Endometrial microvascular endothelial cells (primary cell): ENCODE results near the gene ZNF440. TPM values are rescaled to one million over a fixed set of nuclear protein-coding genes. Genes with fewer than 3 reads are reported as not detected.
"Not testable (repeated sequence)": the region's sequence is repeated elsewhere in the genome, so short reads cannot be mapped to it uniquely, and the experiment has no call there.

ENCODE experiments used
- in situ Hi-C: cut with HindIII; loops from 2 replicates; pipeline ENCODE4 v1.10.0; 2017; ENCODE audit warnings: low sequenced_read_pairs, low pct_unique_long_range_greater_than_20kb; ENCODE audit errors: inconsistent ontology term
- total RNA-seq: library from RNA; depleted of rRNA; stranded (reverse); fragments of >200 nt; gene quantifications from one replicate; pipeline ENCODE4 v1.2.3, GENCODE V29; 2015; ENCODE audit errors: inconsistent ontology term

ZNF440 gene
- 4.2 TPM for total RNA-seq

- in situ Hi-C loops = no loop called here
These were observed at the start of gene ZNF440 for GRCh38 chr19:11814029-11814699. Gene ZNF440, plus strand, starts transcription at chr19:11814273. Its CDS starts 175 bp downstream, at chr19:11814448.

GRCh38 chr19:11766597-11767591, 47.2 kb upstream of the ZNF440 start, which contains the start of gene ZNF441:
Gene ZNF441, plus strand, starts transcription at chr19:11767000. Its CDS starts 194 bp downstream, at chr19:11767194.
- in situ Hi-C loops = no loop called here

GRCh38 chr19:11767633-11768133, 46.4 kb upstream of the ZNF440 start:
- in situ Hi-C loops = no loop called here

- in situ Hi-C loops = no loop called here
These were observed 44.1 kb upstream of the ZNF440 start for GRCh38 chr19:11769995-11770394.

- in situ Hi-C loops = not testable (repeated sequence)
These were observed 42.6 kb upstream of the ZNF440 start for GRCh38 chr19:11771520-11771919.

GRCh38 chr19:11776669-11777068, 37.4 kb upstream of the ZNF440 start:
- in situ Hi-C loops = not testable (repeated sequence)

- in situ Hi-C loops = no loop called here
These were observed 33.5 kb upstream of the ZNF440 start for GRCh38 chr19:11780431-11781020.

- in situ Hi-C loops = no loop called here
These were observed 32.6 kb upstream of the ZNF440 start for GRCh38 chr19:11781295-11782057.

- in situ Hi-C loops = no loop called here
These were observed 30.3 kb upstream of the ZNF440 start for GRCh38 chr19:11783767-11784166.

- in situ Hi-C loops = no loop called here
These were observed 29.7 kb upstream of the ZNF440 start for GRCh38 chr19:11784356-11784755.

GRCh38 chr19:11787536-11787935, 26.5 kb upstream of the ZNF440 start:
- in situ Hi-C loops = no loop called here

GRCh38 chr19:11792942-11793341, 21.1 kb upstream of the ZNF440 start:
- in situ Hi-C loops = no loop called here

GRCh38 chr19:11797491-11797890, 16.6 kb upstream of the ZNF440 start:
- in situ Hi-C loops = no loop called here

- in situ Hi-C loops = no loop called here
These were observed 15.4 kb upstream of the ZNF440 start, which contains the start of gene ZNF491 for GRCh38 chr19:11798391-11799330. Gene ZNF491, plus strand, starts transcription at chr19:11798523. Its CDS starts 7,431 bp downstream, at chr19:11805954.

GRCh38 chr19:11806354-11807098, 7.5 kb upstream of the ZNF440 start:
- in situ Hi-C loops = no loop called here

- in situ Hi-C loops = no loop called here
These were observed 7.0 kb upstream of the ZNF440 start for GRCh38 chr19:11807099-11807380.

GRCh38 chr19:11813703-11814028, 407 bp upstream of the ZNF440 start:
- in situ Hi-C loops = no loop called here
